Measurements from ENCODE around the gene ARAP2. TPM values are rescaled to one million over a fixed set of nuclear protein-coding genes. Genes with fewer than 3 reads are reported as not detected.

The ARAP2 gene
- total RNA-seq, 2 experiments from 2014 or later: 21.0 to 27.0 TPM

DNA sequence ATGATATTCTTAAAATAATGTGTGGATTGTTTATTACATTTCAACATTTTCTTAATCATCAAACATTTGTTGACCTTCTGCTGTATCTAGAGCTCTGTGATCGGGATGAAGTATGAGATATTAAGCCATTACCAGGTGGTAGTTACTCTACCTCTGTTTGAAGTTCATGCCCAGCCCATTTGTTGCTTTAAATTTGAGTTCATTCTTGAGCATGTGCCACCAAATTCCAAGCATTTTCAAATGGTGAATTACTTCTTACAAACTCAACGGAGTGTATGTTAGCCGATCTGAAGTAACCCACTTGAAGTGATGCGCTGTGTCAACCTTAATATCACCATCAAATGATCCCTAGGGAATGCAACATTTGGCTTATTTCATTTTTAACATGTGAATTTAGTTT lies 29.8 kb upstream of the ARAP2 start:
- Mint-ChIP-seq H3K4me1 (peaks cover 34% of the 10 kb centered on the region), H3K27ac (no peak overlapping the region), H3K4me3 (no peak overlapping the region), H3K9me3 (no peaks in the 10 kb centered on the region), H3K36me3 (no peaks in the 10 kb centered on the region), H3K27me3 (no peaks in the 10 kb centered on the region)
- DNase-seq: no peak

DNA sequence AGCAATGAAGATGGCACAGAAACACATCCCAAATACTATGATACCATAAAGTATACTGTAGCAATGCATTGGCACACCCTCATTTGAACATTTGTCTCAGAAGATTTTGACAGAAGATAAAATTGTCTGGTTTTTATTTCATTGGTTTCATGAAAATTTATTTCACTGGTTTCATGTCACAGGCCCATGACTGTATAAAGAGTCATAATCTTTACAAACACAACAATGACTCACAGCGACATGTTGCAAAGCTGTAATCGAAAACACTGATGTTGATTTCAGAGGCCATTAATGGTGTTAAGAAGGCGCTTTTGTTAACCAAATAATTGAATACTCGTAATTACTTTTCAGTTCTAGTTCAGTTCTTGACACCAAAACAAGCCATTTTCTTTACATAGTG lies 29.0 kb upstream of the ARAP2 start:
- Mint-ChIP-seq H3K4me3 (no peak overlapping the region), H3K27ac (no peak overlapping the region), H3K9me3 (no peaks in the 10 kb centered on the region), H3K36me3 (no peaks in the 10 kb centered on the region), H3K4me1 (peaks cover 33% of the 10 kb centered on the region), H3K27me3 (no peaks in the 10 kb centered on the region)
- no peak for DNase-seq

DNA sequence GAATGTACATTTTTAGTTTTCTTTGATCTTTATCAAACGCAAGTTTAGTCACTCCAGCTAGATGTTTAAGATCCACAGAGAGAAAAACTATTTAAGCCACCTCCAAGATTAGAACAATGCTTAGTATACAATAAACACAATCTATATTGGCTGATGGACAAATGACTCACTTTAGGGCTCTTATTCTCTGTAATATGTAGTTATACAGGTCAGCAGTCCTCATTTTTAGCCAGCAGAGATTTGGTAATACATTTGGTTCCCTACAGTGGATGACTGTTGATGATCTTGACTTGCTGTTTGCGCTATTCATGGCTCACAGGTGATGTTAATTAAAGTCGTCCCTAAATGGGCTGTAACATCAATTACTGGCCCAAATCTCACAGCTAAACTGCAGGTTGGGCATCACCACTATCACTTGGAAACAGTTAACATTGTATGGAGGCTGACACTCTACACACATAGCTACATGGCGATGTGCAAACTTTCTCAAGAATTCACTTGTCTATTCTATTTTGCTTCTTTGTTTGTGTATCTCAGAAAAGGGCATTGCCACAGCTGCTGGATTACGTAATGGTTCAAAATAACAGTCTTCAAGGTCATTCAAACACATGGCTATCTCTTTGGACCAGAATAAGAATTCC lies 25.3 kb upstream of the ARAP2 start:
- Mint-ChIP-seq H3K36me3 (no peaks in the 10 kb centered on the region), H3K9me3 (peaks cover 2% of the 10 kb centered on the region), H3K4me1 (peaks cover 40% of the 10 kb centered on the region), H3K27me3 (no peaks in the 10 kb centered on the region), H3K4me3 (no peak overlapping the region), H3K27ac (peak overlapping the region; percentile 73)
- DNase-seq: no peak

DNA sequence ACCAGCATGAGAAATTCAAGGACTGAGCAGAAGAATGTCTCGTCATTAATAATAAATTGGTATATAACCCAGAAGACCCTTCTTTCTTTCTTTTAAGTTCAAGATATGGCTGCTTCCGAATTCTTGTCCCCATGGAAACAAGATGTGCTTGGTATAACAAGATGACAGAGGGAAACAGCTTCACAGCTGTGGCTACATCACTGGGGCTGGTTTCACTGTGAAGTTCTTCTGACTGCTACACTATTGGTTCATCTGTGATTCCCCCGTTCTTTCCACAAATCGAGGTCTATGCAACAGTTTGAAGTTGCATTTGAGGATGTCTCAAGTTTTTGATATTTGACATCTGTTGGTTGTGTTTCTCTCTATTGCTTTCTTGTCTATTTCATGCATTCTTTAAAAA lies 24.8 kb upstream of the ARAP2 start:
- peaks cover 46% of the 10 kb centered on the region for H3K4me1 Mint-ChIP-seq
- H3K27ac Mint-ChIP-seq: peak overlapping the region; percentile 73
- no peak overlapping the region for H3K4me3 Mint-ChIP-seq
- no peaks in the 10 kb centered on the region for H3K36me3 Mint-ChIP-seq
- peak; percentile 49 for DNase-seq
- peaks cover 2% of the 10 kb centered on the region for H3K9me3 Mint-ChIP-seq
- no peaks in the 10 kb centered on the region for H3K27me3 Mint-ChIP-seq

GRCh38 chr4:36267486-36268268 lies 23.4 kb upstream of the ARAP2 start:
- peaks cover 42% of the 10 kb centered on the region for H3K4me1 Mint-ChIP-seq
- H3K36me3 Mint-ChIP-seq: no peaks in the 10 kb centered on the region
- no peak overlapping the region for H3K4me3 Mint-ChIP-seq
- peak overlapping the region; percentile 71 for H3K27ac Mint-ChIP-seq
- no peak for DNase-seq
- H3K27me3 Mint-ChIP-seq: no peaks in the 10 kb centered on the region
- peaks cover 2% of the 10 kb centered on the region for H3K9me3 Mint-ChIP-seq

DNA sequence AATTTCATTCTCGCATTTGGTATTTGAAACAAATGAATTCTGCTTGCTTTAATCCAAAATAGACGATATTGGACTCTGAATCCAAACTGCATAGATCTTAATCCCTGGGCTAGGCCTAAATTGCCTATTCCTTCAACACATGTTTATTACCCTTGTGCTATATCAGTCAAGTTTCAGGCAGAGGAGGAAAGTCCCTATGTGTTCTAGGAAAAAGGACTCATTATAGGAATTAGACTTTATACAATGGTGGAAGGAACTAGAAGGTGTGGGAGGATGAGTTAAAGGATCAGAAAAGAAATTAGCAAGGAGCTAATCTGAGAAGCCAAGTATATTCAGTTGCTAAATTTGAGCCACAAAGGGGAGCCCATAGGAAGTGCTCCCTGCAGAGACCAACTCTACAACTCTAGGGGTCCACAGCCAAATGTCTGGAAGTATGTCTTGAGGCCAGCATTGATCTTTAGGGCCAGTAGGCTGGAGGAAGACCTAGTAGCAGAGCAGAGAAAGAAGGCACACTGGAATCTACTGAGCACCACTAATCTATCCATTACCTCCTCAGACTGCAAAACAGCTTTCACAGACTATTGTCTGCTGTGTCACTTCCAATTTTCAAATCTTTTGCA lies 20.0 kb upstream of the ARAP2 start:
- peaks cover 39% of the 10 kb centered on the region for H3K4me1 Mint-ChIP-seq
- H3K4me3 Mint-ChIP-seq: no peak overlapping the region
- H3K27me3 Mint-ChIP-seq: no peaks in the 10 kb centered on the region
- peak overlapping the region; percentile 38 for H3K27ac Mint-ChIP-seq
- no peaks in the 10 kb centered on the region for H3K36me3 Mint-ChIP-seq
- DNase-seq: no peak
- H3K9me3 Mint-ChIP-seq: peaks cover 2% of the 10 kb centered on the region

DNA sequence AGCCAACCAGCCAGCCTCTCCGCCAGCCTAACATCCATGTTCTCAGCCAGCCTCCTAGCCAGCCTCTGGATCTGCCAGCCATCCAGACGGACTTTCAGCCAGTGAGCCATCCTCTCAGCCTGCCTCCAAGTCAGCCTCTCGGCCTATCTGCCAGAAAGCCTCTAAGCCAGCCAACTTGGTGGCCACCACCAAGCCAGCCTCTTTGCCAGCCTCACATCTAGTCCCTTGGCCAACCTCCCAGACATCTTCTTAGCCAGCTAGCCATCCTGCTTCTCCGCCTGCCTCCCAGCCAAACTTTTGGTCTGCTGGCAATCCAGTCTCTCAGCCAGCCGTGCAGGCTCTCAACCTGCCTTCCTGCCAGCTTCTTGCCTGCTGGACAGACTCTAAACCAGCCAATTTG lies 16.4 kb upstream of the ARAP2 start:
- H3K9me3 Mint-ChIP-seq: no peaks in the 10 kb centered on the region
- DNase-seq: no peak
- H3K27me3 Mint-ChIP-seq: no peaks in the 10 kb centered on the region
- H3K4me3 Mint-ChIP-seq: no peak overlapping the region
- peaks cover 26% of the 10 kb centered on the region for H3K4me1 Mint-ChIP-seq
- H3K36me3 Mint-ChIP-seq: no peaks in the 10 kb centered on the region
- H3K27ac Mint-ChIP-seq: no peak overlapping the region

GRCh38 chr4:36256398-36256891 lies 12.1 kb upstream of the ARAP2 start:
- Mint-ChIP-seq H3K36me3 (no peaks in the 10 kb centered on the region), H3K4me1 (peaks cover 31% of the 10 kb centered on the region), H3K9me3 (no peaks in the 10 kb centered on the region), H3K27me3 (no peaks in the 10 kb centered on the region), H3K27ac (peak overlapping the region; percentile 94), H3K4me3 (peak overlapping the region; percentile 48)
- DNase-seq: no peak

DNA sequence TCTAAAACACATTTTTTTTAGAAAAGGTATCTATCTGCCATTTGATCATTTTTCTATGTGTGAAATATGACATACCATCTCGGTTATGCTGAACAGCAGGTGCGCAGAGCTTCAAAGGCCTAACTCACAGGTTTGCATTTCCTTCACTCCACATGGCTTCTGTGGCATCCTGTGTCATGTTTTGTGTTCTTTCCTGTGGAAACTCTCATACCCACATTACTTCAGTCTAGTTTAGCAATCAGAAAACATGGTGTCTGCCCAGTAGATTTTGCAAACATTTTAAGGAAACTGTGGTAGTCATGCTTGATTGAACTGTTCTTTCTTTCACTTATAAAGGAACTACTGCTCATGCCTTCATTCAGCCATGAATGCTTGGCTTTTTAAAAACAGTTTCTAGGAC lies 11.3 kb upstream of the ARAP2 start:
- Mint-ChIP-seq H3K27ac (peak overlapping the region; percentile 94), H3K4me1 (peaks cover 33% of the 10 kb centered on the region), H3K36me3 (no peaks in the 10 kb centered on the region), H3K4me3 (peak overlapping the region; percentile 61), H3K9me3 (no peaks in the 10 kb centered on the region), H3K27me3 (no peaks in the 10 kb centered on the region)
- DNase-seq: peak; percentile 48

- H3K9me3 Mint-ChIP-seq: no peaks in the 10 kb centered on the region
- no peaks in the 10 kb centered on the region for H3K36me3 Mint-ChIP-seq
- no peaks in the 10 kb centered on the region for H3K27me3 Mint-ChIP-seq
- H3K4me1 Mint-ChIP-seq: peaks cover 36% of the 10 kb centered on the region
- no peak overlapping the region for H3K4me3 Mint-ChIP-seq
- no peak for DNase-seq
- H3K27ac Mint-ChIP-seq: peak overlapping the region; percentile 10
Observed at GRCh38 chr4:36254371-36254770, 10.1 kb upstream of the ARAP2 start.

DNA sequence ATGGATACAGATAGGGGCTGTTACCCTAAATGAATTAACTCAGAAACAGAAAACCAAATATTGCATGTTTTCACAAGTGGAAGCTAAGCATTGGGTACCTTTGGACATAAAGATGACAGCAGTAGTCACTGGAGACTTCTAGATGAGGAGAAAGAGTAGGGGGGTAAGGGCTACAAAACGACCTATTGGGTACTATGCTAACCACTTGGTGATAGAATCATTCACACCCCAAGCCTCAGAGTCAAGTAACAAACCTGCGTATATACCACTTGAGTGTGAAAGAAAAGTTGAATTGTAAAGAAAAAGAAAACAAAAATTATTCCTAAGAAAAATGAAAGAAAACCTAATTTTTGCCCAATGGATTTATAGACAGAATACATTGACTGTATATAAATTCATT lies 7.7 kb upstream of the ARAP2 start:
- Mint-ChIP-seq H3K36me3 (no peaks in the 10 kb centered on the region), H3K27me3 (no peaks in the 10 kb centered on the region), H3K9me3 (no peaks in the 10 kb centered on the region), H3K27ac (no peak overlapping the region), H3K4me3 (no peak overlapping the region), H3K4me1 (peaks cover 39% of the 10 kb centered on the region)
- DNase-seq: no peak

GRCh38 chr4:36249610-36250009 lies 5.3 kb upstream of the ARAP2 start:
- no peak overlapping the region for H3K27ac Mint-ChIP-seq
- H3K36me3 Mint-ChIP-seq: no peaks in the 10 kb centered on the region

GRCh38 chr4:36243355-36244256 lies 708 bp downstream of the ARAP2 start:
- no peaks in the 10 kb centered on the region for H3K27me3 Mint-ChIP-seq
- peak; percentile 64 for DNase-seq
- H3K36me3 Mint-ChIP-seq: peaks cover 25% of the 10 kb centered on the region
- H3K9me3 Mint-ChIP-seq: no peaks in the 10 kb centered on the region
- H3K4me1 Mint-ChIP-seq: peaks cover 33% of the 10 kb centered on the region
- peak overlapping the region; percentile 94 for H3K4me3 Mint-ChIP-seq
- H3K27ac Mint-ChIP-seq: peak overlapping the region; percentile 91

More at GRCh38 chr4:36249610-36250009, 5.3 kb upstream of the ARAP2 start:
- peaks cover 30% of the 10 kb centered on the region for H3K4me1 Mint-ChIP-seq
- DNase-seq: no peak
- no peaks in the 10 kb centered on the region for H3K9me3 Mint-ChIP-seq
- no peaks in the 10 kb centered on the region for H3K27me3 Mint-ChIP-seq
- no peak overlapping the region for H3K4me3 Mint-ChIP-seq

DNA sequence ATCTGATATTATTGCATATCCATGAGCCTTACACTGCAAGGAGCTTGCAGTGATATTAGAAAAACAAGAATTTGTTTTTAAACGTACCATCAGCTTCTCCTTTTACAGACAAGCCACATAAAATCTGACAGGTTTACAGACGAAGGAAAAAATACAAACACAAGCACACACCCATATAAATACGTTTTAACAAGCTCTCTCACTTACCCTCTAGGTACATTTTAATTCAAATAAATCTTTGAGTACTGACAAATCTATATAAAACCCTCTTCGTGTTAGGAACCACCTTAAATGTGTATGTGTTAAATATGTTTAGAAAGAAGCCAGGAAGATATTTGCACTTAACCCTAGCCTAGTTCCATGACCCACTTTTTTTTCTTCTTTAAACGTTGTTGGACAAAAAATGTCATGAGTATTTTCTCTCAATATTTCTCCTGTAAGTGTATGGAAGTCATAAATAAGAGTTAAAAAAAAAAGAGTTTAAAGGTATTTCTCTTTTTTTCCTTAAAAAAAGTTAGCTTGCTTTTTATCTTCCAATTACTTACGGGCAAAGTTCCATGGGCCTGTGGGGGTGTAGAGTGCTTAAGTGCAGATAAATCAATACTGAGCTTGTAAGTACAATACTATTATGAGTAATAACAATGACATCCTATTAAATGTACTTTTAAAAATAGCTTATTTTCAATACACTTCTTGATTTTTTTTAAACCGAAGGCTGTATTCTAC lies 1.5 kb downstream of the ARAP2 start:
- no peaks in the 10 kb centered on the region for H3K27me3 Mint-ChIP-seq

More for the DNA sequence above, 1.5 kb downstream of the ARAP2 start:
- no peak for DNase-seq
- peaks cover 33% of the 10 kb centered on the region for H3K36me3 Mint-ChIP-seq
- H3K9me3 Mint-ChIP-seq: peaks cover 5% of the 10 kb centered on the region
- peak overlapping the region; percentile 94 for H3K4me3 Mint-ChIP-seq
- H3K4me1 Mint-ChIP-seq: peaks cover 40% of the 10 kb centered on the region
- peak overlapping the region; percentile 91 for H3K27ac Mint-ChIP-seq
